ENCODE data around the gene UPF1.

Gene UPF1

DNA sequence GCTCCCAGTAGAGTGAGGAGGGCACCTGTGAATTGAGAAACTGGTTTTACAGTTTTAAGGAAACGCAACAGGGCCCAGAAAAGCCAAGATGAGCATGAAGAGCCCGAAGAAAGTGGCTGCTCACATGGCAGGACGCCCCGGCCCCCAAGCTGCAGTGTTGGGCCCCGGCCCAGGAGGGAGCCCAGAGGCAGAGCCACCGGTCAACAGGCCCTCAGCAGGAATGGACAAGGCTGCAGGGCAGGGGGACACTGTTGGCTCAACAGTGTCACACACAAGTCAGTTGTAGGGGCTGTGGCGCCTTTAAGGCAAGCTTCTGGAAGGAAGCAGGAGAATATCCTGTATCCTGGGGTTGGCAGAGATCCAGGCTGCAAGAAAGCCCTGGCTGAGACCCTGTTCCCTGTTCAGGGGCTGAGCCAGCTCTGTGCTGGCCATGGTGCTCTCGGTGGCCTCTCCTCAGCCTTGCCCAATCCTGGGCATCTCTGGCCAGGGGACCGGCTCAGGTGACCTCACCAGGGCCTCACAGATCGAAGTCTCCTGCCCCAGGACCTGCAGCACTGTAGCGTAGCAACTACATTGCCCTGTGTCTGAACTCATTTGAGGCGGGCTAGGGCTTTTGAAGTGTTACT is 28.0 kb downstream of the UPF1 start:
- DNase-seq = no peak

- no peak for DNase-seq
Measured at GRCh38 chr19:18860302-18860700, 28.5 kb downstream of the UPF1 start.

DNA sequence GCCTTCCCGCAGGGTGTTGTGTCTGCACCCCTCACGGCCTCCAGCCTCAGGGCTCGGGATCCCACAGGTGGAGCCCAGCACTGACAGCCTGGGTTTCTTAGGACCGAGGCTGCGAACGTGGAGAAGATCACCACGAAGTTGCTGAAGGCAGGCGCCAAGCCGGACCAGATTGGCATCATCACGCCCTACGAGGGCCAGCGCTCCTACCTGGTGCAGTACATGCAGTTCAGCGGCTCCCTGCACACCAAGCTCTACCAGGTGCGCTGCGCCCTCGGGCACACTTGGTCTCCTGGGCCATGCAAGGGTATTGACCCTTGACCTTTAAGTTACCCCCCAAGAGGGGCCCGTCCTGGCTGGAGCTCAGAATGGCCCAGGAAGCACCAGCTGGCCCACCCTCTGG is 29.0 kb downstream of the UPF1 start:
- DNase-seq = no peak

DNA sequence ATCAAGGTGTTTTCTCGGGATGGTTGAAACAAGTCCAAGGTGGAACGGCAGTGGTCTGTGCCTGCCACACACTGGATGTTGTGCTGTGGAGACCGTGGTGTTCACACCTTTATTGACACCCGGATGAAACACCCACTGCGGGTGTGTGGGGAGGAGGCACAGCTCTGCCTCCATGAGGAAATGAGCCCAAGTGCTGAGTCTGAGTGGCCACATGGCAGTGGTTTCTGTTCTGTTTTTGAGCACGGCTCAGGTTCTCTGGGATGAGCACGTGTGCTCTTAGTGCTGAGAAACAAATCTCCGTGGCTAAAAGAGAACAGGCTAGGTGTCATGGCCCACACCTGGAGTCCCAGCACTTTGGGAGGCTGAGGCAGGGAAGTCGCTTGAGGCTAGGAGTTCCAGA is 29.5 kb downstream of the UPF1 start:
- DNase-seq = no peak

GRCh38 chr19:18861917-18862316 is 30.2 kb downstream of the UPF1 start:
- DNase-seq = no peak

GRCh38 chr19:18862976-18863842 is 31.4 kb downstream of the UPF1 start:
- no peak for DNase-seq

GRCh38 chr19:18863843-18864362 is 32.1 kb downstream of the UPF1 start:
- no peak for DNase-seq

- DNase-seq = no peak
Measured at GRCh38 chr19:18865106-18865972, 33.6 kb downstream of the UPF1 start.

- no peak for DNase-seq
Measured at GRCh38 chr19:18865973-18866799, 34.4 kb downstream of the UPF1 start.

DNA sequence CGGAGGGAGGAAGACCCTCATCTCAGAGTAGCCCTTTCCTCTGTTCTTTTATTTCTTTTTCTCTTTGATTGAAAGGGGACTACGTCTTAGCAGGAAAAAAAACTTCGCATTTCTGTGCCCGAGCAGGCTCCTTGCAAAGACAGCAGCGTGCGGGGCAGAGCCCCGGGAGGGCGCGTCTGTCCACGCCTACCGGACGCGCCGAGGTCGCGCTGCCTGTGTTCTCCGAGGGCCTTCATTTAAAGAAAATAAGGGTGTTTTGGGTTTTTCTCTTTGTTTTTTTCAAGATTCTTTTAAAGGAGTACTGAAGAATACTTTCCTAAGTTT is 35.0 kb downstream of the UPF1 start:
- DNase-seq = no peak

GRCh38 chr19:18867199-18867598 is 35.4 kb downstream of the UPF1 start:
- no peak for DNase-seq

DNA sequence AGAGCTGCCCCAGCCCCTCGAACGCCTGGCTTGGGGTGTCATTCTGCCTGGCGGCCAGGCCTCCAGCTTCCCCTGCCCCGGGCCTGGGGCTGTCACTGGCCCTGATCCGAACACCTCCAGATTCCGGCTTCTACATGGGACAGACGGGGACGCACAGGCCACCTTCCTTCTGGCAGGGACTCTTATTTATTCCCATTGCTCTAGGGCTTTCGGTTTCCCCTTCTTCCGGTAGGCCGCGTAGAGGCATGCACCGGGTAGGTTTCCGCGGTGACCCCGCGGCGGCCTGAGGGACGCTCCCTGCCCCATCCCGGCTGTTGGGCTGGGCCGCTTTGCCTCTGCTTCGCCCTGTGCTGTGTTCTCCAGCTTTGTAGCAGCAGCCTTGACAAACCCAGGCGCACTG is 36.0 kb downstream of the UPF1 start:
- DNase-seq = no peak

- DNase-seq = no peak
Measured at GRCh38 chr19:18868380-18869022, 36.7 kb downstream of the UPF1 start.

DNA sequence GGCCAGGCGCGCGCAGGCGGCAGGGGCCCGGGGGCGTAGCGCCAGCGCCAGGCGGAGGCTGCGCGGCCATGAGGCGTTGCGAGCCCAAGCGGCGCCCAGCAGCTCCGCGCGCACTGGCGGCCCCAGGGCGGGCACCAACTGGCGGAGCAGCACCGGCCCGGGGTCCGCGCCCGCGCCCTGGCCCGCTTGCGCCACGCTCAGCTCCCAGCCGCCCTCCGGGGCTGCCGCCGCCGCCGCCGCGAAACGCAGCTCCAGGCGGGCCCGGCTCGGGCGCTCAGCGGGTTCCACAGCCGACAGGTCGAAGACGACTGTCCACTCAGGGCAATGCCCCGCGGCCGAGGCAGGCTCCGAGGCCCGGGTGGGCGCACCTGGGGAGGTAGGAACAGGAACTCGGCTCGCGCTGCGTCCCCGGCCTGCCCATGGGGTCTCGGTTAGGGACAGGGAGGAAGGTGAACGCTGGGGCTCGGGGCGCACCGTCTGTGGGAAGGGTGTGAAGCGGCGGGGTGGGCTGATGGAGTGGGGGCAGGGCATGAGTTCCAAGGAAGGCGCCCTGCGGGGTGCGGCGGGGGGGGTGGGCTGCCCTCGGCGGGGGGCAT is 37.4 kb downstream of the UPF1 start:
- no peak for DNase-seq

- no peak for DNase-seq
Measured at GRCh38 chr19:18869781-18870530, 38.2 kb downstream of the UPF1 start.

GRCh38 chr19:18870531-18871172 is 38.9 kb downstream of the UPF1 start:
- no peak for DNase-seq

- DNase-seq = no peak
Measured at GRCh38 chr19:18871543-18871942, 39.8 kb downstream of the UPF1 start.

DNA sequence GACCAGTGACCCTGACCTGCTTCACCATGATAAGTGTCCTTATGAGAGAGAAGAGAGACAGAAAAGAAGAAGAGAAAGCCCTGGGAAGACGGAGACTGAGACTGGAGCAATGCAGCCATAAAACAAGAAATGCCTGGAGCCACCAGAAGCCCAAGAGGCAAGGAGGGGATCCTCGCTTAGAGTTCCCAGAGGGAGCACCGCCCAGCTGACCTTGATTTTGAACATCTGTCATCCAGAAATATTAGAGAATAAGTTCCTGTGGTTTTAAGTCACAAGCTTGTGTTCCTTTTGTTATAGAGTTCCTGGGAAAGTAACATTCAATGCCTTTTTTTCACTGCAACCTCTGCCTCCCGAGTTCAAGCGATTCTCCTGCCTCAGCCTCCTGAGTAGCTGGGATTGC is 44.0 kb downstream of the UPF1 start:
- DNase-seq = no peak

DNA sequence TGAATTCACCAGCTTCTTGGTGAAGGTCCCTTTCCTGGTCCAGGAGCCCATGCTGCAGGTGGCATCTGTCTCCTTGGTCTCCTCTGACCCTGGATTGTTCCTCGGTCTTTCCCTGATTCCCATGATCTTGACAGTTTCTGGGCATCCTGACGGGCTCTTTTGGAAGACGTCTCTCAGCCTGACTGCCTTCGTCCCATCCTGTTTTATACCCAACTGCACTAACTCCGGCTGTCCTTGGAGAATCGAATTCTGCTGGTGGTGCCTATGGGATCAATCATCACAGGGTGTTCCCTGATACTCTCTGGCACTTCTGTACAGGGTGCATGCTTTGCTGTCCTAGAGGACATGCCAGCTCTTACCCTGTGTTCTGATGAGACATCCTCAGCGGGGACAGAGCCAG is 45.1 kb downstream of the UPF1 start:
- no peak for DNase-seq

GRCh38 chr19:18878058-18878797 is 46.5 kb downstream of the UPF1 start:
- no peak for DNase-seq
